ENCODE results near the gene PDS5A.

- TF ChIP-seq, protein P1, sequence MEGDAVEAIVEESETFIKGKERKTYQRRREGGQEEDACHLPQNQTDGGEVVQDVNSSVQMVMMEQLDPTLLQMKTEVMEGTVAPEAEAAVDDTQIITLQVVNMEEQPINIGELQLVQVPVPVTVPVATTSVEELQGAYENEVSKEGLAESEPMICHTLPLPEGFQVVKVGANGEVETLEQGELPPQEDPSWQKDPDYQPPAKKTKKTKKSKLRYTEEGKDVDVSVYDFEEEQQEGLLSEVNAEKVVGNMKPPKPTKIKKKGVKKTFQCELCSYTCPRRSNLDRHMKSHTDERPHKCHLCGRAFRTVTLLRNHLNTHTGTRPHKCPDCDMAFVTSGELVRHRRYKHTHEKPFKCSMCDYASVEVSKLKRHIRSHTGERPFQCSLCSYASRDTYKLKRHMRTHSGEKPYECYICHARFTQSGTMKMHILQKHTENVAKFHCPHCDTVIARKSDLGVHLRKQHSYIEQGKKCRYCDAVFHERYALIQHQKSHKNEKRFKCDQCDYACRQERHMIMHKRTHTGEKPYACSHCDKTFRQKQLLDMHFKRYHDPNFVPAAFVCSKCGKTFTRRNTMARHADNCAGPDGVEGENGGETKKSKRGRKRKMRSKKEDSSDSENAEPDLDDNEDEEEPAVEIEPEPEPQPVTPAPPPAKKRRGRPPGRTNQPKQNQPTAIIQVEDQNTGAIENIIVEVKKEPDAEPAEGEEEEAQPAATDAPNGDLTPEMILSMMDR (IDR thresholded peaks at IDR 0.05; ENCODE audit: low read depth, low read length) = no peak
- no peak for TF ChIP-seq EZH2phosphoT487 (IDR thresholded peaks at IDR 0.05; ENCODE audit: low read depth)
Measured at GRCh38 chr4:39996811-39997210, 19.1 kb upstream of the PDS5A start.
